Activated CD4-positive, alpha-beta memory T cell treated with anti-CD3 and anti-CD28 coated beads, Interleukin-2, amount 10 ng/mL, durations not matched to agents 7 days and 5 days (primary cell): Measurements from ENCODE around the gene DTWD2. TPM values are rescaled to one million over a fixed set of nuclear protein-coding genes. Genes with fewer than 3 reads are reported as not detected.

ENCODE experiments used
- CTCF ChIA-PET: fragments of 350-600 bp; sonication (Branson Sonifier 250); formaldehyde crosslinking; loops from one replicate; lab custom pipeline; 2021; ENCODE audit warnings: antibody characterized with exemption, inconsistent platforms; lab: Charles Lee
- POLR2A ChIA-PET: fragments of 350-600 bp; sonication (Branson Sonifier 250); formaldehyde crosslinking; loops from one replicate; lab custom pipeline; 2021; ENCODE audit warnings: antibody characterized with exemption; lab: Charles Lee
- DNase-seq: peaks from one replicate; pipeline ENCODE4 v3.0.0-alpha.2; 2020
- H3K27ac Mint-ChIP-seq: one replicate; pipeline ENCODE4 v1.8.0; 2021; ENCODE audit warnings: mild to moderate bottlenecking, mixed read lengths
- H3K27me3 Mint-ChIP-seq: one replicate; pipeline ENCODE4 v1.8.0; 2021; ENCODE audit warnings: mixed read lengths
- H3K36me3 Mint-ChIP-seq: one replicate; pipeline ENCODE4 v1.8.0; 2021; ENCODE audit warnings: low read depth, mixed read lengths
- H3K4me1 Mint-ChIP-seq: one replicate; pipeline ENCODE4 v1.8.0; 2021; ENCODE audit warnings: mixed read lengths
- H3K4me3 Mint-ChIP-seq: one replicate; pipeline ENCODE4 v1.8.0; 2021; ENCODE audit warnings: mild to moderate bottlenecking, mixed read lengths
- H3K9me3 Mint-ChIP-seq: one replicate; pipeline ENCODE4 v1.8.0; 2021; ENCODE audit warnings: mixed read lengths
- total RNA-seq, 2 experiments: library from RNA; stranded (reverse); gene quantifications; one replicate each; pipeline ENCODE4 v1.2.3, GENCODE V29; 2021

DTWD2 gene
- total RNA-seq, 2 experiments from 2014 or later: 1.3 to 1.6 TPM

DNA sequence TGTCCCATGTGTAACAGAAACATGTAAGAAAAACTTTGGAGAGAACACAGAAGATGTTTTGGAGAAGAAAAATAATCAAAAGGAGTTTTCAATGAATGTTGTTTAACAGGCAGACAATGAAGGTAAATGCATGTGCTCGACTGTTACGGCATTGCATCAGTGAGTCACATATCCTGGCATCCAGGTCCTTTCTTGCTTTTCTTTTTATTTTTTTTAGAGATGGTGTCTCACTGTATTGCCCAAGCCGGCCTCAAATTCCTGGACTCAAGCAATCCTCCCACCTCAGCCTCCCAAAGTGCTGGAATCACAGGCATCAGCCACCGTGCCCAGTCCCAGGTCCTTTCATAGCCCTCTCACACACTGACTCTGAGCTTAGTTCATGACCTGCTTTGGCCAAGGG is 181.8 kb downstream of the DTWD2 start:
- Mint-ChIP-seq H3K36me3 (no peaks in the 10 kb centered on the region), H3K9me3 (peaks cover 3% of the 10 kb centered on the region), H3K27me3 (no peaks in the 10 kb centered on the region), H3K27ac (no peak overlapping the region), H3K4me3 (no peak overlapping the region), H3K4me1 (no peaks in the 10 kb centered on the region)
- CTCF ChIA-PET: no interaction called here
- POLR2A ChIA-PET: no interaction called here
- no peak for DNase-seq

DNA sequence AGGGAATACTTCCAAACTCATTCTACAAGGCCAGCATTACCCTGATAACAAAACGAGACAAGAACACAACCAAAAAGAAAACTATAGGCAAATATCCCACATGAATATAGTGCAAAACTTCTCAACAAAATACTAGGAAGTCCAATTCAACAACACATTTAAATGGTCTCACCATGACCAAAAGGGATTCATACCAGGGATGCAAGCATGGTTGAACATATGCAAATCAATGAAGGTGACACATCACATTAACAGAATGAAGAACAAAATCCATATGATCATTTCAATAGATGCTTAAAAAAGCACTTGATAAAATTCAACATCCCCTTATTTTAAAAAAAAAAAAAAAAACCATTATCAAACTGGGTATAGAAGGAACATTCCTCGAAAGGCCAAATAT is 186.0 kb downstream of the DTWD2 start:
- H3K27me3 Mint-ChIP-seq: no peaks in the 10 kb centered on the region

DNA sequence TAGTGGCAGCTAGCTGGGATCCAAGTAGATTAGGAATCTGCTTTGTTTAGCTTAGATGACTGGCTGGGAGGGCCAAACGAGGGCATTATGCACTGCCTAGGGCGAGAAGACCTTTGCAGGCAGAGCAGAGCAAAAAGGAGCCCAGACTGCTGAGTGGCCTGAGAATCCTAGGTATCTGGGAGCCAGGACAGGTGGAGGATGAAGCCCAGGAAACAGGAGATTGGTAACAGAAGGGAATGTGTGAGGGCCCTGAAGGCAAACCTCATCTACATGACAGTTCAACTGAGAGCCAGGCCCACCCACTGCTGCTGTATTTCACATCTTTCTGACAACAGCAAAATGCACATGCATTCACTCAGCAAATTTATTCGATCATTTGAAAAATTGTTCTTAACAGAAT is 192.3 kb downstream of the DTWD2 start:
- no peak overlapping the region for H3K4me3 Mint-ChIP-seq
- H3K4me1 Mint-ChIP-seq: no peaks in the 10 kb centered on the region
- DNase-seq: no peak
- no peaks in the 10 kb centered on the region for H3K36me3 Mint-ChIP-seq
- H3K9me3 Mint-ChIP-seq: no peaks in the 10 kb centered on the region
- POLR2A ChIA-PET: no interaction called here
- no peak overlapping the region for H3K27ac Mint-ChIP-seq
- CTCF ChIA-PET: no interaction called here
- H3K27me3 Mint-ChIP-seq: no peaks in the 10 kb centered on the region

More for the DNA sequence above, 186.0 kb downstream of the DTWD2 start:
- Mint-ChIP-seq H3K4me3 (no peak overlapping the region), H3K36me3 (no peaks in the 10 kb centered on the region), H3K4me1 (no peaks in the 10 kb centered on the region), H3K27ac (no peak overlapping the region), H3K9me3 (no peaks in the 10 kb centered on the region)
- CTCF ChIA-PET: no interaction called here
- POLR2A ChIA-PET: no interaction called here
- DNase-seq: no peak

DNA sequence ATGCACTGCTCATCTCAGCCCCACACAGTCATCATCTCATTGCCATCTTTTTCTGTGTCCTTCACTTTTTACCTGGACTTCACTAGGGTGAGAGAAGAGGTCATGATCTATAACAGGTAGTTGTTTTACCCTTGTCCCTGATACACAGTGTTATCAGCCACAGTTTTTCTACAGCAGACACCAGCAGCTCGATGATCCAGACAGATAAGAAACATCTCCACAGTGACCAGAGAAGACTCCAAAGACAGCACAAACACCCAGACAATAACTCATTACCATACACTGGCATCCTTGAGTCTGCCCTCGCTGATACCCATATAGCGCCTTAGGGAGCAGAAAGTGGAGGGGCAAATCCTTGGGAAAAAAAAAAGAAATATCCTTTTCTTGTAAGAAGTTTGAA is 194.1 kb downstream of the DTWD2 start:
- no peak for DNase-seq
- H3K27me3 Mint-ChIP-seq: no peaks in the 10 kb centered on the region
- CTCF ChIA-PET: no interaction called here
- H3K36me3 Mint-ChIP-seq: no peaks in the 10 kb centered on the region
- no peak overlapping the region for H3K27ac Mint-ChIP-seq
- H3K9me3 Mint-ChIP-seq: no peaks in the 10 kb centered on the region
- POLR2A ChIA-PET: no interaction called here
- H3K4me1 Mint-ChIP-seq: no peaks in the 10 kb centered on the region
- H3K4me3 Mint-ChIP-seq: no peak overlapping the region

DNA sequence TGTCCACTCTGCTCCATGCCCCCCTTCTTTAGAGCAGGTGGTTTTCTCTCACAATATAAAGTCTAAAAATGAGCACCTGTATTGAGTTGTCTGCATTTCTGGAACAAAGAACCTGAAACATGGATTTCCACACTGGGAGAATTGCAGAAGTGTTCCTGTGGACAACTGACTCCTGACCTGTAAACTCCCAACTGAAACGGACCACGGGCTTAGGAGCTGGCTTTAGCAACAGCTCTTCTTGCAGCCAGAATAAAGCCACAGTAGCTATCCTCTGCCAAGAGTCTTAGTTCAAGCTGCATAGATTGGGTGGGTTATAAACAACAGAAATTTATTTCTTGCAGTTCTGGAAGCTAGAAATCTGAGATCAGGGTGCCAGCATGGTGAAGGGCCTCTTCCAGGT is 194.7 kb downstream of the DTWD2 start:
- H3K36me3 Mint-ChIP-seq: no peaks in the 10 kb centered on the region
- H3K4me3 Mint-ChIP-seq: no peak overlapping the region
- no peaks in the 10 kb centered on the region for H3K4me1 Mint-ChIP-seq
- CTCF ChIA-PET: no interaction called here
- H3K9me3 Mint-ChIP-seq: no peaks in the 10 kb centered on the region
- no peak for DNase-seq
- no peaks in the 10 kb centered on the region for H3K27me3 Mint-ChIP-seq
- H3K27ac Mint-ChIP-seq: no peak overlapping the region
- POLR2A ChIA-PET: no interaction called here

DNA sequence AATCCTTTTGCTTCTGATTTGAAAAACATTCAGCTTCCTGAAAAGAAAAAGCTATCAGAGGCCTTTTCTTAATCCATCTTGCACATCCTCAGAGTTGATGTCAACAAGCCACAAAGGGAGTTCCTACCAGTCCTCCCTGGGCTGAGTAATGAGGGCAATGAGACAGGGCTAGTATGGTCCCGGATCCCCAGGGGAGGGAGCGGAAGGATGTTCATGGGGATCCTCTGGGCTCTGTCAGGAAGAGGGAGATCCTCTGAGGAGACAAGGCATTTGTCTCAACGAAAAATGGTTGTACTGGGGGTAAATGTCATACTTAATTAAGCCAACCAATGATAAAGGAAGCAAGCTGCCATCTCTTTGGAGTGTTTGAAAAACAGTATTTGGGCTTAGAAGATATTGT is 195.3 kb downstream of the DTWD2 start:
- ChIA-PET POLR2A (no interaction called here), CTCF (interaction anchor here (0.6 to 2.2 kb wide), 4 partner anchors 32 to 1338 kb away, joined by 3 to 11 read pairs (median 3); no protein-coding TSS in a partner anchor)
- no peak overlapping the region for H3K4me3 Mint-ChIP-seq
- no peak for DNase-seq
- H3K27ac Mint-ChIP-seq: no peak overlapping the region
- H3K4me1 Mint-ChIP-seq: no peaks in the 10 kb centered on the region
- no peaks in the 10 kb centered on the region for H3K27me3 Mint-ChIP-seq
- H3K9me3 Mint-ChIP-seq: no peaks in the 10 kb centered on the region
- H3K36me3 Mint-ChIP-seq: no peaks in the 10 kb centered on the region

DNA sequence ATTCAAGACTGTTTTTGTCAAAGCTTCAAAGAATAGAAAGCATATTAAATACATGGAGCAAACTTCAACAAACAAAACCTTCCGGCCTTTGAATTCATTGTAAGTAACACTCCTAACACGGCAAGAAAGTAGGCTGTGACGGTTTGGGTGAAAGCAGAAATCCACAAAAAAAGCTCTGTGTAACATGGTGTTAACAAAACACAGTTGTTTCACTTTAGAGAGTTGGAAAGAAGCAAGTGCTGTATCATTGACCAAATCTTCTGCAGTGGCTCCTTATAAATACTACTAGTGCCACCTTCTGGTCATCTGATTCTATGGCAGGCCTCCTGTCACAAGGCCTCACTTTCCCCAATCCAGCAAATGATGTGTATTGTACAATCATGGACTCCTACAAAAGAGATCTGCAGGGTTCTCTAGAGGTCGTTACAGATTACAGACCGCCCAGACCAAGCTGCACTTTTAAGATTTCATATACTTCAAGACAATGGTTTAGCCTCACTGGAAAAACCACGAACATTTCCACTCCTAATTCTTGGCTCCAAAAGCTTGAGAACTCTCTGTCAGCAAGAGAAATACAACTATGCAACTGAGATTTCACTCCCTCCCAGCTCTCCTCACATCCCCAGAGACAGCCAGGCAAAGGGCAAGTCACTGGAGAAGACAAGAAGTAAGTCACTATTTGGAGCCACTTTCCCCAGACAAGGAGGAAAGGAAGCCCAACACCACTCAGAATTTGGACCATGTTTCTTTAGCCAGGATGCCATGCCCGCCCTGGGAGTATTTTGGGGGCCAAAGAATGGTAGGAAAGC is 196.2 kb downstream of the DTWD2 start:
- Mint-ChIP-seq H3K36me3 (no peaks in the 10 kb centered on the region), H3K9me3 (no peaks in the 10 kb centered on the region), H3K27me3 (no peaks in the 10 kb centered on the region), H3K4me1 (no peaks in the 10 kb centered on the region), H3K27ac (no peak overlapping the region), H3K4me3 (no peak overlapping the region)
- DNase-seq: peak; percentile 21
- ChIA-PET POLR2A (no interaction called here), CTCF (interaction anchor here (0.5 to 2.2 kb wide), 5 partner anchors 27 to 1337 kb away, joined by 3 to 11 read pairs (median 3); no protein-coding TSS in a partner anchor)

DNA sequence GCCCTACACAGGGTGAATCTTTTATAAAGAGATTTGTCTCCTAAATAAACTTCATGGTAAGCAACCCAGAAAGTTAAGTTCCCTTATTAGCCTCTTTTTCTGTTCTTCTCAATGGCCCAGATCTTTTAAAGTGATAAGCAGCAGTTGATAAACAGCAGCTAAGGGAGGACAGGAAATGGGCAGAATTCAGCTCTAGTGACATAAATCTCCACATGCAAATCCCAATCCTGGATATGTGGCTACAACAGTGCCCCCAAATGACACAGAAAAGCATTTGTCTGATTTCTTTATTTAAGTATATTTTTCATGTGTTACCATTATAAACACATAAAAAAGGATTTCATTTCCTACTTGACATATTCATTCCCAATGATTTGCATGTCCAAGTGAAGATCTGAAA is 199.0 kb downstream of the DTWD2 start:
- Mint-ChIP-seq H3K27ac (no peak overlapping the region), H3K36me3 (no peaks in the 10 kb centered on the region), H3K27me3 (no peaks in the 10 kb centered on the region), H3K4me1 (no peaks in the 10 kb centered on the region), H3K9me3 (no peaks in the 10 kb centered on the region), H3K4me3 (no peak overlapping the region)
- POLR2A ChIA-PET: no interaction called here
- no peak for DNase-seq
- CTCF ChIA-PET: no interaction called here

DNA sequence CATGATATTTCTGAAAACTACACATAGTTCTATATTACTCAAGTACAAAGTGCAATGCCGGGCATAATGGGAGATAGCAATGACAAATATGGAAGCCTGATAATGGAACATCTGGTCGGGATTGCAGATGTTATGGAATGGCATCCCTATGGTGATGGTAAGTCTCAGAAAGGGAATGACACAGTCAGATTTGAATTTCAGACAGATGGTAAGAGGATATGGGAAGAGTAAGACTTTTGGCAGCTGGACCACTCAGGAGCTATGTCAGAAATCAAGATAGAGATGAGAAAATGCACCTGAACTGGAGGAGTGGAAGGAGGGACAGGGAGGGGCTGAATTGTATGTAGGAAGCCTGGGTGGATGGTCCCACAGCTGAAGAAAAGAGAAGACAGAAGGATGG is 200.0 kb downstream of the DTWD2 start:
- Mint-ChIP-seq H3K27ac (no peak overlapping the region), H3K27me3 (no peaks in the 10 kb centered on the region), H3K36me3 (no peaks in the 10 kb centered on the region), H3K9me3 (no peaks in the 10 kb centered on the region), H3K4me3 (no peak overlapping the region), H3K4me1 (no peaks in the 10 kb centered on the region)
- POLR2A ChIA-PET: no interaction called here
- no peak for DNase-seq
- CTCF ChIA-PET: no interaction called here

Other genes starting within 250 kb of the DTWD2 start
- gene DMXL1, start 82.5 kb upstream of the DTWD2 start, total RNA-seq: 10 to 100 TPM; 31.5 to 33.0 TPM